H1 (cell line): ENCODE results near the gene PXT1. TPM values are rescaled to one million over a fixed set of nuclear protein-coding genes. Genes with fewer than 3 reads are reported as not detected.
A peak's percentile ranks its signal among the peaks of the same experiment; 100 is the strongest.

Experiments used
- BACH1 ChIP-seq: IDR thresholded peaks from 2 replicates; pipeline ENCODE4 v1.6.1; 2012; ENCODE audit warnings: low read length, improper control_type of control experiment
- CBX5 ChIP-seq: fragments of 300-800, 300-1000 bp; sonication (generic); IDR thresholded peaks from 2 replicates; pipeline ENCODE4 v1.7.1; 2016; ENCODE audit warnings: antibody characterized with exemption, low read length, low read depth
- CEBPB ChIP-seq: IDR thresholded peaks from 2 replicates; pipeline ENCODE4 v1.6.1; 2012; ENCODE audit warnings: low read depth, low read length
- CTBP2 ChIP-seq: IDR thresholded peaks from 2 replicates; pipeline ENCODE4 v1.7.0; 2011; ENCODE audit warnings: borderline replicate concordance, mild to moderate bottlenecking, moderate library complexity, mixed read lengths, low read length; ENCODE audit not compliant: insufficient read depth, insufficient read length
- E2F6 ChIP-seq: IDR thresholded peaks from 2 replicates; pipeline ENCODE4 v1.6.1; 2012; ENCODE audit warnings: inconsistent platforms
- EGR1 ChIP-seq: IDR thresholded peaks from 2 replicates; pipeline ENCODE4 v1.6.1; 2011; ENCODE audit warnings: low read depth, low read length, borderline replicate concordance
- HDAC2 ChIP-seq, 2 experiments: fragments of 300-600 bp in 1 of 2; sonication (generic) in 1 of 2; IDR thresholded peaks; 2 replicates each; pipeline ENCODE4 v1.6.1; 2011 to 2012; ENCODE audit warnings: low read depth in 2 of 2, low read length in 2 of 2, mild to moderate bottlenecking in 2 of 2, moderate library complexity in 2 of 2, borderline replicate concordance in 1 of 2, inconsistent platforms in 1 of 2
- KDM4A ChIP-seq: IDR thresholded peaks from one replicate; pipeline ENCODE4 v1.7.1; 2012; ENCODE audit warnings: low read depth, mild to moderate bottlenecking, moderate library complexity, low read length, inconsistent platforms; ENCODE audit not compliant: severe bottlenecking
- NRF1 ChIP-seq: IDR thresholded peaks from 2 replicates; pipeline ENCODE4 v1.6.1; 2011; ENCODE audit warnings: mild to moderate bottlenecking, low read depth, low read length, improper control_type of control experiment
- PHF8 ChIP-seq: fragments of 200-600 bp; sonication (generic); conservative IDR thresholded peaks from 2 replicates; pipeline ENCODE4 v1.7.1; 2012; ENCODE audit warnings: low read depth, mild to moderate bottlenecking, inconsistent platforms, low read length, moderate library complexity
- RBBP5 ChIP-seq: IDR thresholded peaks from 2 replicates; pipeline ENCODE4 v1.7.1; 2012; ENCODE audit warnings: low read depth, mild to moderate bottlenecking, inconsistent platforms, low read length, moderate library complexity, borderline replicate concordance
- SP4 ChIP-seq: IDR thresholded peaks from 2 replicates; pipeline ENCODE4 v1.6.1; 2012; ENCODE audit warnings: low read length, inconsistent platforms
- SUZ12 ChIP-seq: fragments of 200-600 bp; sonication (generic); IDR thresholded peaks from 2 replicates; pipeline ENCODE4 v1.6.1; 2012; ENCODE audit warnings: mild to moderate bottlenecking, inconsistent platforms, low read length, moderate library complexity, mixed read lengths
- TBP ChIP-seq: IDR thresholded peaks from 2 replicates; pipeline ENCODE4 v1.6.1; 2011; ENCODE audit warnings: low read depth, low read length, improper control_type of control experiment
- TEAD4 ChIP-seq: IDR thresholded peaks from 2 replicates; pipeline ENCODE4 v1.6.1; 2012; ENCODE audit warnings: low read depth, low read length, inconsistent platforms, mixed read lengths
- polyA plus RNA-seq, 7 experiments: library from polyadenylated mRNA; depleted of rRNA in 3 of 7; stranded (reverse) in 5 of 7; unstranded in 2 of 7; fragments of >200 nt in 5 of 7; fragments of 200-250 nt in 2 of 7; gene quantifications; 1 replicate in 5 of 7; 2 replicates in 1 of 7; 4 replicates in 1 of 7; pipeline versions ENCODE4 v1.2.1 to v1.2.3, GENCODE V29; 2011 to 2013; ENCODE audit warnings: missing spikeins in 2 of 7, mixed read lengths in 2 of 7
- total RNA-seq: library from RNA; stranded (reverse); fragmentation: NEBNext Ultra II Directional; extraction: Animal tissue kit (Norgen Biotek cat#: 25700); gene quantifications from 2 replicates; pipeline ENCODE4 v1.2.1, GENCODE V29; 2021
- TF ChIP-seq, protein P1 (sequence below): IDR thresholded peaks from 2 replicates; pipeline ENCODE4 v1.6.1; 2012; ENCODE audit warnings: low read length, inconsistent platforms
- TF ChIP-seq, protein P2 (sequence below): IDR thresholded peaks from 2 replicates; pipeline ENCODE4 v1.6.1; 2012; ENCODE audit warnings: inconsistent platforms

Gene PXT1
- total and polyA plus RNA-seq, 2 of the 8 experiments (the other 6 are each of a cell fraction or from before 2014, with no cell fraction given) = 0.06 TPM; not detected in 1

- TF ChIP-seq RBBP5 (no peak), SP4 (no peak), TBP (peak; percentile 34; the same call in 1 of the 2 replicates), HDAC2 (IDR thresholded peaks at IDR 0.05; ENCODE audit: borderline replicate concordance in 1 of 2, low read depth in 2 of 2, low read length in 2 of 2) (no peak), E2F6 (no peak), EGR1 (no peak), BACH1 (no peak), NRF1 (no peak), PHF8 (no peak), CEBPB (no peak), CBX5 (no peak), SUZ12 (no peak), CTBP2 (no peak), TEAD4 (no peak), KDM4A (peak; percentile 49)
- TF ChIP-seq, protein P1, sequence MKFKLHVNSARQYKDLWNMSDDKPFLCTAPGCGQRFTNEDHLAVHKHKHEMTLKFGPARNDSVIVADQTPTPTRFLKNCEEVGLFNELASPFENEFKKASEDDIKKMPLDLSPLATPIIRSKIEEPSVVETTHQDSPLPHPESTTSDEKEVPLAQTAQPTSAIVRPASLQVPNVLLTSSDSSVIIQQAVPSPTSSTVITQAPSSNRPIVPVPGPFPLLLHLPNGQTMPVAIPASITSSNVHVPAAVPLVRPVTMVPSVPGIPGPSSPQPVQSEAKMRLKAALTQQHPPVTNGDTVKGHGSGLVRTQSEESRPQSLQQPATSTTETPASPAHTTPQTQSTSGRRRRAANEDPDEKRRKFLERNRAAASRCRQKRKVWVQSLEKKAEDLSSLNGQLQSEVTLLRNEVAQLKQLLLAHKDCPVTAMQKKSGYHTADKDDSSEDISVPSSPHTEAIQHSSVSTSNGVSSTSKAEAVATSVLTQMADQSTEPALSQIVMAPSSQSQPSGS = no peak
- TF ChIP-seq, protein P2, sequence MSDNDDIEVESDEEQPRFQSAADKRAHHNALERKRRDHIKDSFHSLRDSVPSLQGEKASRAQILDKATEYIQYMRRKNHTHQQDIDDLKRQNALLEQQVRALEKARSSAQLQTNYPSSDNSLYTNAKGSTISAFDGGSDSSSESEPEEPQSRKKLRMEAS = no peak; the same call in 1 of the 2 replicates
These were observed 55.9 kb downstream of the PXT1 start (continued) for GRCh38 chr6:36386495-36387439.
